H9 (cell line): ENCODE results near the gene NINJ1. TPM values are rescaled to one million over a fixed set of nuclear protein-coding genes. Genes with fewer than 3 reads are reported as not detected.
A peak's percentile ranks its signal among the peaks of the same experiment; 100 is the strongest.

Experiments used
- DNase-seq: peaks from one replicate; pipeline ENCODE4 v3.0.0-alpha.2; 2017
- H2AFZ ChIP-seq: one replicate; pipeline ENCODE4 v1.6.1; 2013; ENCODE audit warnings: mild to moderate bottlenecking, low read length, control low read depth, moderate library complexity
- H2AK5ac ChIP-seq: 2 replicates; pipeline ENCODE4 v1.6.1; 2013; ENCODE audit warnings: low read length, control low read depth, mixed read lengths; ENCODE audit not compliant: insufficient read length
- H2BK120ac ChIP-seq: one replicate; pipeline ENCODE4 v1.6.1; 2013; ENCODE audit warnings: low read depth, mild to moderate bottlenecking, low read length, control low read depth, inconsistent platforms; ENCODE audit not compliant: poor library complexity, severe bottlenecking
- H2BK12ac ChIP-seq: 2 replicates; pipeline ENCODE4 v1.6.1; 2013; ENCODE audit warnings: low read length, control low read depth, mixed read lengths, low read depth; ENCODE audit not compliant: insufficient read length
- H2BK15ac ChIP-seq: 2 replicates; pipeline ENCODE4 v1.6.1; 2013; ENCODE audit warnings: low read depth, low read length, control low read depth
- H2BK20ac ChIP-seq: one replicate; pipeline ENCODE4 v1.6.1; 2013; ENCODE audit warnings: low read depth, mild to moderate bottlenecking, low read length, control low read depth, inconsistent platforms; ENCODE audit not compliant: poor library complexity, severe bottlenecking
- H2BK5ac ChIP-seq: 2 replicates; pipeline ENCODE4 v1.6.1; 2013; ENCODE audit warnings: low read length, control low read depth, mixed read lengths; ENCODE audit not compliant: insufficient read length
- H3K14ac ChIP-seq: 2 replicates; pipeline ENCODE4 v1.6.1; 2013; ENCODE audit warnings: low read length, control low read depth; ENCODE audit not compliant: insufficient read depth
- H3K18ac ChIP-seq: 2 replicates; pipeline ENCODE4 v1.6.1; 2013; ENCODE audit warnings: low read depth, mild to moderate bottlenecking, mixed read lengths, low read length, control low read depth; ENCODE audit not compliant: insufficient read length
- H3K23ac ChIP-seq: 2 replicates; pipeline ENCODE4 v1.6.1; 2013; ENCODE audit warnings: low read length, control low read depth, mixed read lengths, low read depth; ENCODE audit not compliant: insufficient read length
- H3K23me2 ChIP-seq: 2 replicates; pipeline ENCODE4 v1.6.1; 2013; ENCODE audit warnings: low read depth, mild to moderate bottlenecking, mixed read lengths, low read length, control low read depth; ENCODE audit not compliant: insufficient read length, poor library complexity, severe bottlenecking
- H3K27ac ChIP-seq: 2 replicates; pipeline ENCODE4 v1.5.1; 2013; ENCODE audit warnings: low read length, control low read depth, mixed read lengths, low read depth; ENCODE audit not compliant: insufficient read length
- H3K27me3 ChIP-seq: 2 replicates; pipeline ENCODE4 v1.6.1; 2013; ENCODE audit warnings: low read length, control low read depth, inconsistent platforms; ENCODE audit not compliant: insufficient read depth
- H3K4ac ChIP-seq: 2 replicates; pipeline ENCODE4 v1.6.1; 2013; ENCODE audit warnings: low read depth, mild to moderate bottlenecking, control low read depth, inconsistent platforms, low read length, moderate library complexity
- H3K4me1 ChIP-seq: 2 replicates; pipeline ENCODE4 v1.6.1; 2013; ENCODE audit warnings: low read length, control low read depth, inconsistent platforms; ENCODE audit not compliant: insufficient read depth
- H3K4me2 ChIP-seq: 2 replicates; pipeline ENCODE4 v1.6.1; 2013; ENCODE audit warnings: low read length, control low read depth, mixed read lengths; ENCODE audit not compliant: insufficient read length, insufficient read depth
- H3K56ac ChIP-seq: 2 replicates; pipeline ENCODE4 v1.6.1; 2013; ENCODE audit warnings: low read depth, mild to moderate bottlenecking, mixed read lengths, low read length, control low read depth; ENCODE audit not compliant: insufficient read length
- H3K79me1 ChIP-seq: 2 replicates; pipeline ENCODE4 v1.6.1; 2013; ENCODE audit warnings: low read depth, mild to moderate bottlenecking, moderate library complexity, low read length, control low read depth, inconsistent platforms; ENCODE audit not compliant: insufficient read depth, poor library complexity, severe bottlenecking
- H3K79me2 ChIP-seq: 2 replicates; pipeline ENCODE4 v1.6.1; 2013; ENCODE audit warnings: low read length, control low read depth, inconsistent platforms; ENCODE audit not compliant: insufficient read depth
- H3K9ac ChIP-seq: 2 replicates; pipeline ENCODE4 v1.6.1; 2013; ENCODE audit warnings: low read length, control low read depth, mixed read lengths; ENCODE audit not compliant: insufficient read length; ENCODE audit errors: extremely low read depth
- H3K9me3 ChIP-seq: one replicate; pipeline ENCODE4 v1.6.1; 2013; ENCODE audit warnings: low read depth, low read length, inconsistent platforms; ENCODE audit not compliant: control insufficient read depth
- H3T11ph ChIP-seq: one replicate; pipeline ENCODE4 v1.6.1; 2013; ENCODE audit warnings: mild to moderate bottlenecking, low read length, control low read depth, inconsistent platforms
- H4K20me1 ChIP-seq: one replicate; pipeline ENCODE4 v1.6.1; 2013; ENCODE audit not compliant: control insufficient read depth, insufficient read length, insufficient read depth
- H4K5ac ChIP-seq: 2 replicates; pipeline ENCODE4 v1.6.1; 2013; ENCODE audit warnings: low read depth, mild to moderate bottlenecking, mixed read lengths, low read length, control low read depth; ENCODE audit not compliant: insufficient read length
- H4K8ac ChIP-seq: replicated peaks from 2 replicates; pipeline ENCODE4 v1.6.1; 2013; ENCODE audit warnings: low read length, control low read depth, mixed read lengths, low read depth; ENCODE audit not compliant: insufficient read length
- H4K91ac ChIP-seq: 2 replicates; pipeline ENCODE4 v1.6.1; 2013; ENCODE audit warnings: low read depth, mild to moderate bottlenecking, moderate library complexity, mixed read lengths, low read length, control low read depth; ENCODE audit not compliant: insufficient read length
- H3K27ac Mint-ChIP-seq, 3 experiments: 2 replicates in 2 of 3; 3 replicates in 1 of 3; pipeline ENCODE4 v1.8.0; 2020 to 2021; ENCODE audit warnings: mixed read lengths in 3 of 3, mild to moderate bottlenecking in 1 of 3, moderate library complexity in 1 of 3
- H3K27me3 Mint-ChIP-seq: 2 replicates; pipeline ENCODE4 v1.8.0; 2021; ENCODE audit warnings: low read depth, mild to moderate bottlenecking, moderate library complexity, mixed read lengths
- H3K36me3 Mint-ChIP-seq, 3 experiments: 2 replicates in 2 of 3; 3 replicates in 1 of 3; pipeline ENCODE4 v1.8.0; 2020 to 2021; ENCODE audit warnings: low read depth in 3 of 3, mixed read lengths in 3 of 3; ENCODE audit not compliant: insufficient read depth in 1 of 3
- H3K4me1 Mint-ChIP-seq, 2 experiments: 2 replicates each; pipeline ENCODE4 v1.8.0; 2020; ENCODE audit warnings: mixed read lengths in 2 of 2
- H3K4me3 Mint-ChIP-seq, 2 experiments: 2 replicates in 1 of 2; 3 replicates in 1 of 2; pipeline ENCODE4 v1.8.0; 2020 to 2021; ENCODE audit warnings: mild to moderate bottlenecking in 2 of 2, mixed read lengths in 2 of 2, moderate library complexity in 1 of 2
- H3K9me3 Mint-ChIP-seq, 2 experiments: 2 replicates in 1 of 2; 3 replicates in 1 of 2; pipeline ENCODE4 v1.8.0; 2020; ENCODE audit warnings: mild to moderate bottlenecking in 2 of 2, mixed read lengths in 2 of 2, moderate library complexity in 1 of 2
- CTCF ChIP-seq: fragments of 200-600 bp; sonication (generic); conservative IDR thresholded peaks from 3 replicates; pipeline ENCODE4 v1.8.0; 2021; ENCODE audit warnings: antibody characterized with exemption, mild to moderate bottlenecking
- WGBS: extraction: QIAGEN DNeasy Blood & Tissue Kit; methylation state at CpG from one replicate; pipeline ENCODE4 v1.1.7; 2013; ENCODE audit warnings: missing lambda C conversion rate, low lambda C conversion rate, mixed read lengths; ENCODE audit not compliant: insufficient read length; ENCODE audit errors: extremely low coverage; 5-methylcytosine and 5-hydroxymethylcytosine counted together
- total RNA-seq: library from RNA; stranded (reverse); gene quantifications from 2 replicates; pipeline ENCODE4 v1.2.1, GENCODE V29; 2021

Gene NINJ1
- total RNA-seq, 1 experiment from 2014 or later = 28.9 TPM

GRCh38 chr9:93107151-93107824 lies 26.8 kb downstream of the NINJ1 start:
- Histone ChIP-seq H4K91ac (no peak overlapping the region), H2BK5ac (no peak overlapping the region), H2BK120ac (no peak overlapping the region), H2AK5ac (no peak overlapping the region), H3K56ac (no peak overlapping the region), H3K23ac (no peak overlapping the region), H3K27ac (no peak overlapping the region), H3K23me2 (no peaks in the 10 kb centered on the region), H4K8ac (no peak overlapping the region), H3K4me1 (no peaks in the 10 kb centered on the region), H2BK12ac (no peak overlapping the region), H2BK15ac (no peak overlapping the region), H3K79me1 (peaks cover 3% of the 10 kb centered on the region), H4K20me1 (no peaks in the 10 kb centered on the region), H3T11ph (no peak overlapping the region), H2AFZ (no peak overlapping the region), H3K4ac (no peak overlapping the region), H3K9me3 (no peaks in the 10 kb centered on the region), H3K18ac (no peak overlapping the region), H3K27me3 (no peaks in the 10 kb centered on the region), H3K79me2 (no peaks in the 10 kb centered on the region), H2BK20ac (no peak overlapping the region), H3K9ac (no peak overlapping the region), H3K4me2 (no peak overlapping the region), H4K5ac (no peak overlapping the region), H3K14ac (no peak overlapping the region; the same call in 1 of the 2 replicates)
- Mint-ChIP-seq H3K9me3 (peaks cover 2% of the 10 kb centered on the region in 2 experiments; a peak in 4 of 5 replicates), H3K4me3 (no peak overlapping the region), H3K36me3 (peaks cover 3 to 12% (median 4%) of the 10 kb centered on the region in 3 experiments), H3K27me3 (no peaks in the 10 kb centered on the region), H3K27ac (peak overlapping the region in 1 of 3 experiments; percentile 19; a peak in 1 of 7 replicates), H3K4me1 (peaks cover 0 to 3% of the 10 kb centered on the region in 2 experiments; a peak in 1 of 4 replicates)
- DNase-seq = no peak
- no CpG with 5 or more reads among the region's 14 CpGs for WGBS
- TF ChIP-seq CTCF = no peak
